Measurements from ENCODE around the gene LINGO1. TPM values are rescaled to one million over a fixed set of nuclear protein-coding genes. Genes with fewer than 3 reads are reported as not detected.

Gene LINGO1
- total and polyA plus RNA-seq, 2 of the 8 experiments (the other 6 are each of a cell fraction or from before 2014, with no cell fraction given) = 57.1 to 114 TPM

DNA sequence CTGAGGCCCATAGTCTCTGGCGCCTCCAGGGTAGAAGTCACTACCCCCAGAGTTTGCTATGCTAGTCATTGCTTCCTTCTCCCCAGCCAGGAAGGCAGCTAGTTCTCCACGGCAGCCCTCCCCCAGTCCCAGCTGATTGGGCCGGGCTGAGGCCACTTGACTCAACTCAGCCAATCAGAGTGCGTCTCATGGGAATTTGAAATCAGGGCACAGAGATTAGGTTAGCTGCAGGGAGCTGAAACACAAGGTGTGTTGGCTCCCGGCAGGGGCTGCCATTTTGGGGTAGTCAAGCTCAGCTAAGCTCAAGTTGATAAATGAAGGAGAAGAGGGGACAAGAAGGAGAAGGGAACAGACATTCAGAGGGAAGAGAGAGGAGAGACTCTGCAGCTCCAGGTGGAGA, 32.8 kb downstream of the LINGO1 start (continued):
- TF ChIP-seq FOSL1 (IDR thresholded peaks at IDR 0.05; ENCODE audit: insufficient read depth, low read depth, low read length) = no peak
- TF ChIP-seq ATF3 (IDR thresholded peaks at IDR 0.05; ENCODE audit: insufficient read depth, low read depth, low read length) = 0 out of 2 replicates have a peak, but pooled peaks have one; percentile 20
- peak; percentile 85 for TF ChIP-seq MAX (IDR thresholded peaks at IDR 0.05)
- TF ChIP-seq ASH2L (IDR thresholded peaks at IDR 0.05; ENCODE audit: low read length) = no peak
- TF ChIP-seq SIRT6 (IDR thresholded peaks at IDR 0.05; ENCODE audit: low read length) = no peak
- TF ChIP-seq YY1 (IDR thresholded peaks at IDR 0.05; ENCODE audit: low read depth, low read length) = peak; percentile 65
- TF ChIP-seq RNF2 (IDR thresholded peaks at IDR 0.05; ENCODE audit: borderline replicate concordance, low read depth, low read length, missing control alignments, poor library complexity, severe bottlenecking) = no peak
- TF ChIP-seq CHD2 (IDR thresholded peaks at IDR 0.05; ENCODE audit: low read length) = peak; percentile 65; the same call in 1 of the 2 replicates
- TF ChIP-seq E2F6 (IDR thresholded peaks at IDR 0.05) = peak; percentile 76
- no peak for TF ChIP-seq JUN (IDR thresholded peaks at IDR 0.05; ENCODE audit: low read depth, low read length)
- TF ChIP-seq NRF1 (IDR thresholded peaks at IDR 0.05; ENCODE audit: low read depth, low read length) = no peak
- no peak for TF ChIP-seq EZH2 (IDR thresholded peaks at IDR 0.05; ENCODE audit: low read depth, low read length, severe bottlenecking)
- 0 out of 2 replicates have a peak, but pooled peaks have one; percentile 52 for TF ChIP-seq SP1 (IDR thresholded peaks at IDR 0.05; ENCODE audit: low read depth, low read length)
- TF ChIP-seq CTBP2 (IDR thresholded peaks at IDR 0.05; ENCODE audit: borderline replicate concordance, insufficient read depth, insufficient read length, low read length) = no peak
- no peak for TF ChIP-seq EGR1 (IDR thresholded peaks at IDR 0.05; ENCODE audit: borderline replicate concordance, low read depth, low read length)
- TF ChIP-seq SAP30 (IDR thresholded peaks at IDR 0.05; ENCODE audit: insufficient read depth, insufficient replicate concordance, low read length) = no peak
- TF ChIP-seq CREB1 (IDR thresholded peaks at IDR 0.05) = no peak
- no peak for TF ChIP-seq RAD21 (IDR thresholded peaks at IDR 0.05 in 1 of 2, conservative IDR thresholded peaks at IDR 0.05 in 1 of 2; ENCODE audit: low read depth in 2 of 2, low read length in 2 of 2)
- no peak for TF ChIP-seq SRF (IDR thresholded peaks at IDR 0.05; ENCODE audit: low read depth, low read length)
- TF ChIP-seq BRCA1 (IDR thresholded peaks at IDR 0.05; ENCODE audit: low read depth, low read length) = no peak
- TF ChIP-seq GABPA (IDR thresholded peaks at IDR 0.05; ENCODE audit: borderline replicate concordance, insufficient read depth, low read length) = no peak
- no peak for TF ChIP-seq TEAD4 (IDR thresholded peaks at IDR 0.05; ENCODE audit: low read depth, low read length)

Data from H1 (cell line).